T-helper 17 cell (primary cell): ENCODE data around the gene SULT1A3. TPM values are rescaled to one million over a fixed set of nuclear protein-coding genes. Genes with fewer than 3 reads are reported as not detected.
"Not testable (repeated sequence)": the region's sequence is repeated elsewhere in the genome, so short reads cannot be mapped to it uniquely, and the experiment has no call there.

Source experiments
- ATAC-seq: fragments of 150-1000 bp; cut with Tn5 transposase; 2 replicates; pipeline ENCODE4 v1.10.0; 2021; ENCODE audit warnings: mild to moderate bottlenecking, moderate library complexity
- DNase-seq, 3 donors: peaks; one replicate each; pipeline versions ENCODE4 v3.0.0 to v3.0.0-alpha.2; 2020 to 2021
- H3K9me3 ChIP-seq: one replicate; pipeline ENCODE4 v1.7.0; 2013; ENCODE audit warnings: low read length, mild to moderate bottlenecking; ENCODE audit not compliant: control insufficient read depth, poor library complexity, severe bottlenecking
- H3K27ac Mint-ChIP-seq: one replicate; pipeline ENCODE4 v1.8.0; 2022; ENCODE audit warnings: mild to moderate bottlenecking, moderate library complexity, mixed read lengths
- H3K27me3 Mint-ChIP-seq: one replicate; pipeline ENCODE4 v1.8.0; 2022; ENCODE audit warnings: mixed read lengths
- H3K36me3 Mint-ChIP-seq: one replicate; pipeline ENCODE4 v1.8.0; 2022; ENCODE audit warnings: low read depth, mixed read lengths
- H3K4me1 Mint-ChIP-seq: one replicate; pipeline ENCODE4 v1.8.0; 2022; ENCODE audit warnings: mild to moderate bottlenecking, mixed read lengths
- H3K4me3 Mint-ChIP-seq: one replicate; pipeline ENCODE4 v1.8.0; 2022; ENCODE audit warnings: mild to moderate bottlenecking, moderate library complexity, mixed read lengths
- total RNA-seq, 4 donors: library from RNA in 2 of 4; stranded (reverse) in 2 of 4; gene quantifications; one replicate each; pipeline ENCODE4 v1.2.3 and lab custom pipeline; 2022 to 2026

The SULT1A3 gene
- total RNA-seq, 2 donors from 2014 or later = 28.8 to 30.0 TPM

- no peaks in the 10 kb centered on the region for H3K27me3 Mint-ChIP-seq
- no peak for ATAC-seq
- H3K4me3 Mint-ChIP-seq = no peak overlapping the region
- H3K36me3 Mint-ChIP-seq = peaks cover 10% of the 10 kb centered on the region
- peak overlapping the region; percentile 8 for H3K27ac Mint-ChIP-seq
- DNase-seq = no peak
- H3K9me3 ChIP-seq = no peaks in the 10 kb centered on the region
- peaks cover 18% of the 10 kb centered on the region for H3K4me1 Mint-ChIP-seq
Measured at GRCh38 chr16:30180741-30181140, 18.3 kb upstream of the SULT1A3 start.

- Mint-ChIP-seq H3K36me3 (peaks cover 15% of the 10 kb centered on the region), H3K4me3 (peak within 1 kb of the TSS; percentile 99), H3K4me1 (peaks cover 35% of the 10 kb centered on the region), H3K27ac (peak within 1 kb of the TSS; percentile 98), H3K27me3 (no peaks in the 10 kb centered on the region)
- H3K9me3 ChIP-seq = no peaks in the 10 kb centered on the region
- ATAC-seq (peak; percentile 63), DNase-seq (peak; percentile 70 to 79 (median 76))
Measured at GRCh38 chr16:30183233-30184095, 15.6 kb upstream of the SULT1A3 start, which contains the start of gene CORO1A. Gene CORO1A, plus strand, starts transcription at chr16:30183602. Its CDS starts 1,608 bp downstream, at chr16:30185210.

GRCh38 chr16:30184096-30184890, 14.8 kb upstream of the SULT1A3 start:
- DNase-seq (peak; percentile 53 to 69 (median 68)), ATAC-seq (peak; percentile 62)
- peaks cover 15% of the 10 kb centered on the region for H3K36me3 Mint-ChIP-seq
- peak overlapping the region; percentile 98 for H3K27ac Mint-ChIP-seq
- H3K27me3 Mint-ChIP-seq = no peaks in the 10 kb centered on the region
- H3K4me3 Mint-ChIP-seq = peak overlapping the region; percentile 99
- no peaks in the 10 kb centered on the region for H3K9me3 ChIP-seq
- peaks cover 35% of the 10 kb centered on the region for H3K4me1 Mint-ChIP-seq

- ATAC-seq (peak; percentile 1), DNase-seq (peak in 1 of 3 donors; percentile 9)
- peak overlapping the region; percentile 99 for H3K4me3 Mint-ChIP-seq
- H3K27me3 Mint-ChIP-seq = no peaks in the 10 kb centered on the region
- no peaks in the 10 kb centered on the region for H3K9me3 ChIP-seq
- H3K27ac Mint-ChIP-seq = peak overlapping the region; percentile 98
- peaks cover 15% of the 10 kb centered on the region for H3K36me3 Mint-ChIP-seq
- peaks cover 35% of the 10 kb centered on the region for H3K4me1 Mint-ChIP-seq
Measured at GRCh38 chr16:30184891-30185682, 14.0 kb upstream of the SULT1A3 start.

- no peaks in the 10 kb centered on the region for H3K9me3 ChIP-seq
- Mint-ChIP-seq H3K27me3 (no peaks in the 10 kb centered on the region), H3K4me3 (peak overlapping the region; percentile 99), H3K27ac (peak overlapping the region; percentile 98), H3K4me1 (peaks cover 35% of the 10 kb centered on the region), H3K36me3 (peaks cover 15% of the 10 kb centered on the region)
- DNase-seq (peak; percentile 61 to 72 (median 62)), ATAC-seq (peak; percentile 58)
Measured at GRCh38 chr16:30185683-30186421, 13.2 kb upstream of the SULT1A3 start.

GRCh38 chr16:30186444-30186781, 12.6 kb upstream of the SULT1A3 start:
- peaks cover 15% of the 10 kb centered on the region for H3K36me3 Mint-ChIP-seq
- ATAC-seq = no peak
- peak in 1 of 3 donors; percentile 6 for DNase-seq
- peak overlapping the region; percentile 99 for H3K4me3 Mint-ChIP-seq
- H3K27me3 Mint-ChIP-seq = no peaks in the 10 kb centered on the region
- H3K4me1 Mint-ChIP-seq = peaks cover 35% of the 10 kb centered on the region
- H3K9me3 ChIP-seq = no peaks in the 10 kb centered on the region
- peak overlapping the region; percentile 98 for H3K27ac Mint-ChIP-seq

- H3K36me3 Mint-ChIP-seq = peaks cover 15% of the 10 kb centered on the region
- H3K9me3 ChIP-seq = no peaks in the 10 kb centered on the region
- peak; percentile 77 to 92 (median 81) for DNase-seq
- peaks cover 34% of the 10 kb centered on the region for H3K4me1 Mint-ChIP-seq
- H3K27me3 Mint-ChIP-seq = no peaks in the 10 kb centered on the region
- peak overlapping the region; percentile 99 for H3K4me3 Mint-ChIP-seq
- peak; percentile 18 for ATAC-seq
- H3K27ac Mint-ChIP-seq = peak overlapping the region; percentile 98
Measured at GRCh38 chr16:30186782-30187555, 12.1 kb upstream of the SULT1A3 start.

- H3K4me1 Mint-ChIP-seq = peaks cover 28% of the 10 kb centered on the region
- no peak for DNase-seq
- no peaks in the 10 kb centered on the region for H3K9me3 ChIP-seq
- peaks cover 15% of the 10 kb centered on the region for H3K36me3 Mint-ChIP-seq
- H3K4me3 Mint-ChIP-seq = peak overlapping the region; percentile 99
- peak overlapping the region; percentile 98 for H3K27ac Mint-ChIP-seq
- no peak for ATAC-seq
- H3K27me3 Mint-ChIP-seq = no peaks in the 10 kb centered on the region
Measured at GRCh38 chr16:30187556-30187865, 11.5 kb upstream of the SULT1A3 start.

GRCh38 chr16:30187971-30188561, 11.0 kb upstream of the SULT1A3 start:
- H3K36me3 Mint-ChIP-seq = peaks cover 15% of the 10 kb centered on the region
- no peaks in the 10 kb centered on the region for H3K9me3 ChIP-seq
- peaks cover 27% of the 10 kb centered on the region for H3K4me1 Mint-ChIP-seq
- H3K27me3 Mint-ChIP-seq = no peaks in the 10 kb centered on the region
- ATAC-seq = no peak
- peak overlapping the region; percentile 99 for H3K4me3 Mint-ChIP-seq
- peak overlapping the region; percentile 98 for H3K27ac Mint-ChIP-seq
- no peak for DNase-seq

- H3K27ac Mint-ChIP-seq, H3K27me3 Mint-ChIP-seq, H3K4me3 Mint-ChIP-seq, H3K36me3 Mint-ChIP-seq, ATAC-seq, DNase-seq, H3K9me3 ChIP-seq: not testable (repeated sequence)
- peaks cover 13% of the 10 kb centered on the region for H3K4me1 Mint-ChIP-seq
Measured at GRCh38 chr16:30191158-30191557, 7.9 kb upstream of the SULT1A3 start.

GRCh38 chr16:30193098-30193497, 6.0 kb upstream of the SULT1A3 start:
- H3K36me3 Mint-ChIP-seq, DNase-seq, H3K4me3 Mint-ChIP-seq, H3K27me3 Mint-ChIP-seq, H3K27ac Mint-ChIP-seq, H3K9me3 ChIP-seq, H3K4me1 Mint-ChIP-seq: not testable (repeated sequence)
- peak; percentile 32 for ATAC-seq
